Fibroblast of lung (primary cell): ENCODE data around the gene ASAP2. TPM values are rescaled to one million over a fixed set of nuclear protein-coding genes. Genes with fewer than 3 reads are reported as not detected.

Experiments
- DNase-seq, 2 donors: peaks; one replicate each; pipeline versions ENCODE4 v3.0.0 to v3.0.0-alpha.2; 2010; ENCODE audit warnings: low read depth in 2 of 2
- H2AFZ ChIP-seq: 2 replicates; pipeline ENCODE4 v1.5.1; 2012; ENCODE audit warnings: low read length, control low read depth, inconsistent platforms
- H3K27ac ChIP-seq: 2 replicates; pipeline ENCODE4 v1.5.1; 2011; ENCODE audit warnings: low read length, control low read depth; ENCODE audit not compliant: insufficient read depth
- H3K27me3 ChIP-seq: 2 replicates; pipeline ENCODE4 v1.5.1; 2011; ENCODE audit warnings: mild to moderate bottlenecking, low read length; ENCODE audit not compliant: control insufficient read depth, insufficient read depth
- H3K36me3 ChIP-seq: 2 replicates; pipeline ENCODE4 v1.5.1; 2011; ENCODE audit warnings: low read length; ENCODE audit not compliant: control insufficient read depth, insufficient read depth
- H3K4me1 ChIP-seq: 2 replicates; pipeline ENCODE4 v1.5.1; 2011; ENCODE audit warnings: low read length; ENCODE audit not compliant: control insufficient read depth, insufficient read depth; ENCODE audit errors: extremely low read depth
- H3K4me2 ChIP-seq: 2 replicates; pipeline ENCODE4 v1.5.1; 2011; ENCODE audit warnings: low read length, control low read depth; ENCODE audit not compliant: insufficient read depth; ENCODE audit errors: extremely low read depth
- H3K4me3 ChIP-seq, 4 experiments: fragments of 200-600 bp in 1 of 4; sonication (generic) in 1 of 4; replicated peaks in 1 of 4; 2 replicates each; pipeline ENCODE4 v1.5.1; 2011 to 2016; ENCODE audit warnings: low read length in 4 of 4, low read depth in 3 of 4, mild to moderate bottlenecking in 3 of 4, control low read depth in 2 of 4, inconsistent platforms in 1 of 4, mixed read lengths in 1 of 4; ENCODE audit not compliant: insufficient read depth in 1 of 4; ENCODE audit errors: control extremely low read depth in 1 of 4
- H3K79me2 ChIP-seq: 2 replicates; pipeline ENCODE4 v1.5.1; 2012; ENCODE audit warnings: mild to moderate bottlenecking, low read length, inconsistent platforms; ENCODE audit not compliant: control insufficient read depth, insufficient read depth
- H3K9ac ChIP-seq: 2 replicates; pipeline ENCODE4 v1.5.1; 2011; ENCODE audit warnings: mild to moderate bottlenecking, low read length, control low read depth; ENCODE audit not compliant: insufficient read depth
- H3K9me3 ChIP-seq: 2 replicates; pipeline ENCODE4 v1.5.1; 2012; ENCODE audit warnings: low read depth, low read length; ENCODE audit not compliant: control insufficient read depth, insufficient read depth
- H4K20me1 ChIP-seq: 2 replicates; pipeline ENCODE4 v1.5.1; 2011; ENCODE audit warnings: low read length; ENCODE audit not compliant: control insufficient read depth, insufficient read depth; ENCODE audit errors: extremely low read depth
- CTCF ChIP-seq, 2 donors: IDR thresholded peaks in 1 of 2; conservative IDR thresholded peaks in 1 of 2; 1 replicate in 1 of 2; 2 replicates in 1 of 2; pipeline ENCODE4 v1.5.1; 2011 to 2012; ENCODE audit warnings: low read length in 2 of 2, control low read depth in 1 of 2, inconsistent platforms in 1 of 2, low read depth in 1 of 2, mild to moderate bottlenecking in 1 of 2
- EZH2 ChIP-seq: IDR thresholded peaks from 2 replicates; pipeline ENCODE4 v1.5.1; 2012; ENCODE audit warnings: low read length, control low read depth, mild to moderate bottlenecking; ENCODE audit errors: missing control alignments
- polyA plus RNA-seq, 2 donors: library from polyadenylated mRNA; depleted of rRNA in 1 of 2; stranded (reverse) in 1 of 2; unstranded in 1 of 2; fragments of >200 nt; gene quantifications; 2 replicates each; pipeline ENCODE4 v1.2.1, GENCODE V29; 2011 to 2012; ENCODE audit warnings: missing spikeins in 1 of 2
- total RNA-seq: library from RNA; depleted of rRNA; stranded (reverse); fragments of >200 nt; gene quantifications from 2 replicates; pipeline ENCODE4 v1.2.1, GENCODE V29; 2014

The ASAP2 gene
- total and polyA plus RNA-seq, 2 donors (not counting 1 experiment from before 2014, with no cell fraction given) = 19.2 to 19.9 TPM

GRCh38 chr2:9269295-9269694 is 62.7 kb downstream of the ASAP2 start:
- Histone ChIP-seq H2AFZ (no peak overlapping the region), H3K27me3 (no peaks in the 10 kb centered on the region), H3K27ac (no peak overlapping the region), H3K79me2 (peaks cover 36% of the 10 kb centered on the region), H3K36me3 (no peaks in the 10 kb centered on the region), H3K4me2 (no peak overlapping the region), H3K4me3 (no peak overlapping the region), H3K9ac (no peak overlapping the region), H3K9me3 (no peaks in the 10 kb centered on the region), H3K4me1 (peaks cover 2% of the 10 kb centered on the region), H4K20me1 (no peaks in the 10 kb centered on the region)
- DNase-seq = no peak
- TF ChIP-seq CTCF (conservative IDR thresholded peaks at IDR 0.05 in 1 of 2, IDR thresholded peaks at IDR 0.05 in 1 of 2; ENCODE audit: low read depth in 1 of 2, low read length in 2 of 2) = no peak
- no peak for TF ChIP-seq EZH2

GRCh38 chr2:9269695-9270360 is 63.2 kb downstream of the ASAP2 start:
- H4K20me1 ChIP-seq = no peaks in the 10 kb centered on the region
- H3K36me3 ChIP-seq = no peaks in the 10 kb centered on the region
- H3K4me1 ChIP-seq = peaks cover 2% of the 10 kb centered on the region
- H3K27me3 ChIP-seq = no peaks in the 10 kb centered on the region
- H3K27ac ChIP-seq = no peak overlapping the region
- H3K9ac ChIP-seq = no peak overlapping the region
- no peak overlapping the region for H2AFZ ChIP-seq
- H3K9me3 ChIP-seq = no peaks in the 10 kb centered on the region
- H3K4me3 ChIP-seq = no peak overlapping the region
- peaks cover 37% of the 10 kb centered on the region for H3K79me2 ChIP-seq
- no peak overlapping the region for H3K4me2 ChIP-seq
- TF ChIP-seq EZH2 (no peak), CTCF (conservative IDR thresholded peaks at IDR 0.05 in 1 of 2, IDR thresholded peaks at IDR 0.05 in 1 of 2; ENCODE audit: low read depth in 1 of 2, low read length in 2 of 2) (no peak)
- DNase-seq = no peak

GRCh38 chr2:9271091-9271490 is 64.5 kb downstream of the ASAP2 start:
- Histone ChIP-seq H3K9ac (no peak overlapping the region), H3K27ac (no peak overlapping the region), H3K9me3 (no peaks in the 10 kb centered on the region), H2AFZ (no peak overlapping the region), H3K4me2 (no peak overlapping the region), H3K79me2 (peaks cover 42% of the 10 kb centered on the region), H4K20me1 (no peaks in the 10 kb centered on the region), H3K27me3 (no peaks in the 10 kb centered on the region), H3K4me3 (no peak overlapping the region), H3K36me3 (no peaks in the 10 kb centered on the region), H3K4me1 (peaks cover 2% of the 10 kb centered on the region)
- no peak for DNase-seq
- TF ChIP-seq CTCF (conservative IDR thresholded peaks at IDR 0.05 in 1 of 2, IDR thresholded peaks at IDR 0.05 in 1 of 2; ENCODE audit: low read depth in 1 of 2, low read length in 2 of 2) = no peak
- no peak for TF ChIP-seq EZH2
